Activated CD8-positive, alpha-beta memory T cell treated with anti-CD3 and anti-CD28 coated beads for 24 hours (primary cell): Measurements from ENCODE around the gene HCFC1R1.

Experiments
- DNase-seq: peaks from one replicate; pipeline ENCODE4 v3.0.0-alpha.2; 2020

HCFC1R1 gene

GRCh38 chr16:2973093-2973492 is 50.6 kb downstream of the HCFC1R1 start:
- no peak for DNase-seq
